GM19239 (cell line): ENCODE data around the gene TMEM184B.
"Not testable (repeated sequence)": the region's sequence is repeated elsewhere in the genome, so short reads cannot be mapped to it uniquely, and the experiment has no call there.

Source experiments
- DNase-seq: peaks from one replicate; pipeline ENCODE4 v3.0.0; 2011; ENCODE audit warnings: low spot score; ENCODE audit not compliant: insufficient read length
- FAIRE-seq: peaks from 2 replicates; lab custom pipeline; 2011; peaks lifted over from hg19 to GRCh38; lab: Jason Lieb, UNC

TMEM184B gene

GRCh38 chr22:38192475-38192863 lies 80.3 kb downstream of the TMEM184B start:
- FAIRE-seq = no peak

GRCh38 chr22:38191731-38192474 lies 80.9 kb downstream of the TMEM184B start:
- FAIRE-seq (no peak), DNase-seq (no peak)

More at GRCh38 chr22:38192475-38192863, 80.3 kb downstream of the TMEM184B start:
- no peak for DNase-seq

- DNase-seq (no peak), FAIRE-seq (no peak)
These were observed 81.8 kb downstream of the TMEM184B start for GRCh38 chr22:38191055-38191454.

- no peak for DNase-seq
- no peak for FAIRE-seq
These were observed 82.2 kb downstream of the TMEM184B start for GRCh38 chr22:38190581-38190980.

DNA sequence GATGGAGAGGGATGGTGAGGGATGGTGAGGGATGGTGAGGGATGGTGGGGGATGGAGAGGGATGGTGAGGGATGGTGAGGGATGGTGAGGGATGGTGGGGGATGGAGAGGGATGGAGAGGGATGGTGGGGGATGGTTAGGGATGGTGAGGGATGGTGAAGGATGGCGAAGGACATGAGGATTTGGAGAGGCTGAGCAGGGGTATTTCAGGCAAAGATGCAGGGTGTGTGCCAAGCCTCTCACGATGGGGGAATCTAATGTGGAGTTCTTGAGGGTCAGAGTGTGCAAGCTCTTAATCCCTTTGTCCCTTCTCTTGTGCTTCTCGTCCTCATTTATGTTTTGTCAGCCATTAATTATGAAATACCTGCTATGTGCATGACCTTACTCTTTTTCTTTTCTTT lies 83.7 kb downstream of the TMEM184B start:
- no peak for FAIRE-seq

DNA sequence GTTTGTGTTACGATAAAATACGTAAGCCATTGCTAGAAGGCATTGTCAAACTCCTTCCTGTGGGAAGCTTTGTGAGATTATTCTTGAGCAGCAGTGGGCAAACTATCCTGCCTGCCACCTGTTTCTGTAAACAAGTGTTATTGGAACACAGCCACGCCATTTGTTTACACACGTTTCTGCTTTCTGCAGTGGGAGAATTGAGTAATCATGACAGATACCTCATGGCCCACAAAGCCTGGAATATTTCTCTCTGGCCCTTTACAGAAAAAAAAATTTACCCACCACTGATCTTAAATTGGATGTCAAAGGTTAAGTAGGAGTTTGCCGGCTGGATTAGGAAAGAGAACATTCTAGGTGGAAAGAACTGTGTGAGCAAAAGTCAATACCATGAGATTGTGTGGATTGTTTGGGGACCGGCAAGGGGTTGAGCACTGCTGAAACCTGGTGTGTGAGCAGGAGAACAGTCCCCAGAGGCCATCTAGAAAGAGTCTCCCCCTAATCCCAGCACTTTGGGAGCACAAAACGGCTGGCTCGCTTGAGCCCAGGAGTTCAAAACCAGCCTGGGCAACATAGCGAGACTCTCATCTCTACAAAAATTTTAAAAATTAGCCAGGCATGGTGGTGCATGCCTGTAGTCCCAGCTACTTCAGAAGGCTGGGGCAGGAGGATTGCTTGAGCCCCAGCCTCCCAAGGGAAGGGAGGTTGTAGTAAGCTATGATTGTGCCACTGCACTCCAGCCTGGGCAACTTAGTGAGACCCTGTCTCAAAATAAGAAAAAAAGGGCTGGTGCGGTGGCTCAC lies 85.2 kb downstream of the TMEM184B start:
- DNase-seq (no peak), FAIRE-seq (no peak)

More for the DNA sequence above, 83.7 kb downstream of the TMEM184B start:
- no peak for DNase-seq

DNA sequence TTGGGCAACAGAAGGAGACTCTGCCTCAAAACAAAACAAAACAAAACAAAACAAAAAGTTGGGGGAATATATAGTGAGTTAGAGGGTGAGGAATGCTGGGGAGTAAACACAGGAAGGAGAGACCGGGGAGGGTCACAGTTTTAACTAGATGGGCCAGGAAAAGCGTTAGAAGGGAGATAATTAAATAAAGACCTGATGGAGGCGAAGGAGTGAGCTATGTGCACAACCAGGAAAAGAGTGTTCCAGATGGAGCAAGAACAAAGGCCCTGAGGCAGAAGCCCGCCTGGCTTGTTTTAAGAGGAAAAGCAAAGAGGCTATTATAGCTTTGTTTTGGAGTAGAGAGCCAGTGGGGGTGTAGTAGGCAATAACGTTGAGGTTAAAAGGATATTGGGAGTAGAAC lies 86.4 kb downstream of the TMEM184B start:
- DNase-seq (no peak), FAIRE-seq (no peak)

DNA sequence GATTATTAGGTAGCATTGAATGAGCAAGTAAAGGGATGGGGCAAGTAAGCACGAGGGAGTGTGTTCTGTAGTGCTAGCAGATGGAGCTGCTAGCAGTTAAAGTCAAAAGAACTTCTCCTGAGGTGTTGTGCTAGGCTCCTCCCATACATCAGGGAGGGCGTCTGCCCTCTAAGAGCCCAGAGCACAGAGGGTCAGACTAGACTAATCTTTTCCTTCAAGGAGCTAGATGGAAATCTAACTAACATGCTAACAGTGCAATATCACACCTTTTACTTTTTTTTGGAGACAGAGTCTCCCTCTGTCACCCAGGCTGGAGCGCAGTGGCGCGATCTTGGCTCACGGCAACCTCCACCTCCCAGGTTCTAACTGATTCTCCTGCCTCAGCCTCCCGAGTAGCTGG lies 88.0 kb downstream of the TMEM184B start:
- FAIRE-seq = no peak
- DNase-seq = no peak

- peak; percentile 97 for DNase-seq
- peak; percentile 90 for FAIRE-seq
These were observed 91.2 kb downstream of the TMEM184B start, which contains the start of gene PLA2G6 for GRCh38 chr22:38181453-38182200. Gene PLA2G6 (minus strand): TSS chr22:38181830. CDS start chr22:38169426, 12,404 bp downstream.

- no peak for DNase-seq
These were observed 91.9 kb downstream of the TMEM184B start for GRCh38 chr22:38180841-38181452.

GRCh38 chr22:38178605-38178937 lies 94.2 kb downstream of the TMEM184B start:
- not testable (repeated sequence) for FAIRE-seq, DNase-seq

More at GRCh38 chr22:38180841-38181452, 91.9 kb downstream of the TMEM184B start:
- FAIRE-seq = no peak

- no peak for FAIRE-seq
- DNase-seq = no peak
These were observed 94.7 kb downstream of the TMEM184B start for GRCh38 chr22:38177926-38178604.

GRCh38 chr22:38177571-38177925 lies 95.3 kb downstream of the TMEM184B start:
- DNase-seq, FAIRE-seq: not testable (repeated sequence)

DNA sequence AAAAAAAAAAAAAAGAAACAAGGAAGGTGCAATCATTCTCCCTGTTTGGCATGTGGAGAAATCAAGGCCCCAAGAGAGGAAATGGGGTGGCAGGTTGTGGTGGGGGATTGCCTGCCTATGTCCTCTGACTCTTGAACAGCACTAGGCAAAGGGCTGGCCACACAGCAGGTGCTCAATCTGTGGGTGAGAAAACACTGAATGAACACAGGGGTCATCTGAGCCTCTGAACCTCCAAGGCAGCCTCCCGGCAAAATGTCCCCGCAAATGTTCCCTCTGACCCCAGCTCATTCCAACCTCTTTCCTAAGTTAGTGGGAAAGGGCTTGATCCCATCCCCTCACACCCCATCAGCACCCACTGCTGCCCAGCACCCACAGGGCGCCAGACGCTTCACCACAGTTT lies 95.8 kb downstream of the TMEM184B start:
- no peak for DNase-seq
- FAIRE-seq = peak; percentile 52

DNA sequence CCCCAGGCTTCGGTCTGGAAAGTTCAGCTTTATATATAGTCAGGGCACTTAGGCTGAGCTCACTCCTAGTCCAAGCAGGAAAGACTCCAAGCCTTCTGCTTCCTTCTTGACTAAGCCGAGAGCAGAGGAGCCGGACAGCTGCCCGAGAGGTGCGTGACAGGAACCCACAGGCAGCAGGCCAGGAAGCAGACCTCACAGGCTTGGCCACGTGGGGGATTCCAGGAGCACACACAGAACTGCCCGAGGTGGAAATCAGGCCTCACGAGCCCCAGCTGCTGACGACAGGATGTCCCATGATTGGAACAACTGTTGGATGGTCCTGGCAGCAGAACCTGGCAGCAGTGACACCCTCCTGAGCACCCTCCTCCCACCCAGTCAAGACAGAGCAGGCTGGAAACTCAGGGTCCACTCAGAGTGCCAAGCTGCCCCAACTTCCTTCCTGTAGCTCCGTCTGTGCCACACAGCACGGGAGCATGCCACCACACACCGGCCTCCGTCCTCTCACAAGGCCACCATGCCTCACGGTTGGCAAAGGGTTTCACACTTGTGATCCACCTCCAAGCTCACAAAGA lies 96.6 kb downstream of the TMEM184B start:
- peak; percentile 78 for FAIRE-seq
- DNase-seq = peak; percentile 23

DNA sequence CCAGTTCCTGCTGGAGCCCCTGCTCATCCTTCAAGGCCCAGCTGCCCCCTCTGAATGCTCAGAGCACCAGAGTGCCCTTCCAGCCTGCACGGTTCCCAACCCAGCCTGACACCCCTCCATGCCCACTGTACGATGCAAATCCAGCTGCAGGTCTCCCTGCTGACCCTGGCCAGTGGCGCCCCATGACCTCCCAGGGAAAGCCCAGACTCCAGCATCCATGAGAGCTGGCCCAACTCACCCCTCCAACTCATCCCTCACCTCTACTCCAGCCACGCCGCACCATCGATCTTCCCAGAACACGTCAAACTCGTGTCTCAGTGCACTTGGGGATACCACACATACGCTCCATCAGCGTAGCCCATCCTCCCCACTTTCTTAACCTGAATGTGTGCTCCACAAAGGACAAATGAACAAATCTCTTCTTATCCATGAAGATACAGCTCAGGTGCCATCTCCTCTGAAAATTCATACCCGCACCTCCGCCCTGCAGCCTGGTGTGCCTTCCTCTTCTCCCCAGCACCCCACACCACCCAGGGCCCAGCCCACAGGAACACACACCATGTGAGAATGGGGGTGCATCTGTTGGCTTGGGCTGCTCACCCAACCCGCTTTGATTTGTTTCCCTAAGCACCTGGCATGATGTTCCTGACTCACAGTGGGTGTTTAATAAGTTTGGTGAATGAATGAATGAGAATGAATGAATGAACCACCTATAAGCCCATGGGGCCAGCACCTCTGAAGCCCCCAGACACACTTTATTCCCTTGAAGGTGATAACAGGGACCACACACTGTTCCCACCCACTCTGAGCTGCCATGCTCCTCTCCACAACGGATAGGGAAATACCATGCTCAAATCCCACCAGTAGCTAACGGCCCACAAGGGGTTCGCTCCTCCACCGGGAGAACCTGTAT lies 97.3 kb downstream of the TMEM184B start:
- DNase-seq = no peak
- no peak for FAIRE-seq

DNA sequence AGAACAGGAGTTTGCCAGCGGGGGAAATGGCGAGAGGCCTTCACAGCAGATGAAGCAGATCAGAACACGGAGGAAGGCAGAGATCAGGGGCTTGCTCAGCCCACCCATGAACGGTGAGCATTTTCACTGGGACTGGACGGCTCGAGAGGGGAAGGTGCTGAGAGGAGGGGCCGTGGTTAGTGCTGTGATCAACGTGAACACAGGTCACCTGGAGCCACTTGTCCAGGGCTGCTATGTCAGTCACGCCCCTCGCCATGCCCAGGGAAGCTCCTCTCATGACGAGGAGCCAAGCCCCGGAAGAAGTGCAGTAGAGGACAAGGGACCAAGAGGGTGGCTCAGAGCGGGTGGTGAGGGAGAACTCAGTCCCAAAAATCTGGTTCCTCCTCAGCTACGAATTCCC lies 98.2 kb downstream of the TMEM184B start:
- FAIRE-seq (no peak), DNase-seq (no peak)

DNA sequence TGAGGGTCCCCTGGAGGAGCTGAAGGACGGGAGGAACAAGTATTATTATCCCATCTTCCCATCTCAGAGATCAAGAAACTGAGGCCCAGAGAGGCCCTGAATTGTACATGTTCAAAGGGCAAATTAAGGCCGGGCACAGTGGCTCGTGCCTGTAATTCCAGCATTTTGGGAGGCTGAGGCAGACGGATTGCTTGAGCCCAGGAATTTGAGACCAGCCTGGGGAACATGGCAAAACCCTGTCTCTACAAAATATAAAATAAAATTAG lies 99.2 kb downstream of the TMEM184B start:
- FAIRE-seq (no peak), DNase-seq (no peak)
